H1 (cell line): ENCODE measurements around the gene WWP2. TPM values are rescaled to one million over a fixed set of nuclear protein-coding genes. Genes with fewer than 3 reads are reported as not detected.

Source experiments
- BACH1 ChIP-seq: IDR thresholded peaks from 2 replicates; pipeline ENCODE4 v1.6.1; 2012; ENCODE audit warnings: low read length, improper control_type of control experiment
- CBX5 ChIP-seq: fragments of 300-800, 300-1000 bp; sonication (generic); IDR thresholded peaks from 2 replicates; pipeline ENCODE4 v1.7.1; 2016; ENCODE audit warnings: antibody characterized with exemption, low read length, low read depth
- CHD2 ChIP-seq: IDR thresholded peaks from 2 replicates; pipeline ENCODE4 v1.6.1; 2012; ENCODE audit warnings: low read length, improper control_type of control experiment
- CHD7 ChIP-seq: fragments of 300-600 bp; sonication (generic); IDR thresholded peaks from 2 replicates; pipeline ENCODE4 v1.7.1; 2012; ENCODE audit warnings: low read length, moderate library complexity, mild to moderate bottlenecking, inconsistent platforms; ENCODE audit not compliant: insufficient replicate concordance
- CREB1 ChIP-seq: IDR thresholded peaks from 2 replicates; pipeline ENCODE4 v1.6.1; 2012; ENCODE audit warnings: inconsistent platforms
- CTCF ChIP-seq, 3 experiments: IDR thresholded peaks; 1 replicate in 2 of 3; 2 replicates in 1 of 3; pipeline versions ENCODE4 v1.5.1 to v1.6.1; 2011; ENCODE audit warnings: low read length in 3 of 3, mild to moderate bottlenecking in 3 of 3, inconsistent platforms in 2 of 3, low read depth in 1 of 3, moderate library complexity in 1 of 3; ENCODE audit not compliant: insufficient read depth in 1 of 3; ENCODE audit errors: control extremely low read depth in 1 of 3
- JUN ChIP-seq: IDR thresholded peaks from 2 replicates; pipeline ENCODE4 v1.6.1; 2011; ENCODE audit warnings: low read depth, mild to moderate bottlenecking, improper control_type of control experiment, low read length
- KDM4A ChIP-seq: IDR thresholded peaks from one replicate; pipeline ENCODE4 v1.7.1; 2012; ENCODE audit warnings: low read depth, mild to moderate bottlenecking, moderate library complexity, low read length, inconsistent platforms; ENCODE audit not compliant: severe bottlenecking
- RXRA ChIP-seq: IDR thresholded peaks from 2 replicates; pipeline ENCODE4 v1.6.1; 2011; ENCODE audit warnings: low read depth, mild to moderate bottlenecking, low read length, moderate library complexity; ENCODE audit not compliant: insufficient read depth
- TAF1 ChIP-seq: IDR thresholded peaks from 2 replicates; pipeline ENCODE4 v1.6.1; 2011; ENCODE audit warnings: mild to moderate bottlenecking, low read depth, low read length
- polyA plus RNA-seq, 7 experiments: library from polyadenylated mRNA; depleted of rRNA in 3 of 7; stranded (reverse) in 5 of 7; unstranded in 2 of 7; fragments of >200 nt in 5 of 7; fragments of 200-250 nt in 2 of 7; gene quantifications; 1 replicate in 5 of 7; 2 replicates in 1 of 7; 4 replicates in 1 of 7; pipeline versions ENCODE4 v1.2.1 to v1.2.3, GENCODE V29; 2011 to 2013; ENCODE audit warnings: missing spikeins in 2 of 7, mixed read lengths in 2 of 7
- total RNA-seq: library from RNA; stranded (reverse); fragmentation: NEBNext Ultra II Directional; extraction: Animal tissue kit (Norgen Biotek cat#: 25700); gene quantifications from 2 replicates; pipeline ENCODE4 v1.2.1, GENCODE V29; 2021

The WWP2 gene
- total and polyA plus RNA-seq, 2 of the 8 experiments (the other 6 are each of a cell fraction or from before 2014, with no cell fraction given): 14.1 to 42.2 TPM

GRCh38 chr16:69754143-69754468, 8.0 kb upstream of the WWP2 start (continued):
- TF ChIP-seq CHD7 (no peak), RXRA (no peak), CREB1 (no peak), BACH1 (no peak), JUN (no peak), CTCF (IDR thresholded peaks at IDR 0.05; ENCODE audit: control extremely low read depth in 1 of 3, insufficient read depth in 1 of 3, low read depth in 1 of 3, low read length in 3 of 3) (no peak), CBX5 (no peak), CHD2 (no peak), KDM4A (no peak), TAF1 (no peak)
